Measurements from ENCODE around the gene PLXNA2. TPM values are rescaled to one million over a fixed set of nuclear protein-coding genes. Genes with fewer than 3 reads are reported as not detected.

Gene PLXNA2
- total and polyA plus RNA-seq, 2 of the 8 experiments (the other 6 are each of a cell fraction or from before 2014, with no cell fraction given): 0.33 to 1.5 TPM

DNA sequence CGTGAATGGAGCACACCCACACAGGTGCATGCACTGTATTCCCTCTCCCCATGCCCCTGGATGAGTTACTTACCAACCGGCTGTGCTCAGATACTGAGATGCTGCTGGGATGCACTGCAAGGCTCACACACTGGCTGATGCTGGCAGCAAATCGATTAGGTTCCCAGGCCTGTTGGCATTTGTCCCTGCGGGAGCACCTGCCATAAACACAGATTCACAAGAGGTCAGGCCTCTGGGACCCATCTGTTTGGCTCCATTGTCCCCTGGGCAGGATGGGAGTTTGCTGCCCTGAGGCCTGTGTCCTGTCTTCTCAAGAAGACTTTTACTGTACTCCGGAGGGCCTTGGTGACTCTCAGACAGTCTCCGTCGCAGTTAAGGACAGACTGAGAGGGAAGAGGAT lies 145.4 kb downstream of the PLXNA2 start (continued):
- TF ChIP-seq, protein P1, sequence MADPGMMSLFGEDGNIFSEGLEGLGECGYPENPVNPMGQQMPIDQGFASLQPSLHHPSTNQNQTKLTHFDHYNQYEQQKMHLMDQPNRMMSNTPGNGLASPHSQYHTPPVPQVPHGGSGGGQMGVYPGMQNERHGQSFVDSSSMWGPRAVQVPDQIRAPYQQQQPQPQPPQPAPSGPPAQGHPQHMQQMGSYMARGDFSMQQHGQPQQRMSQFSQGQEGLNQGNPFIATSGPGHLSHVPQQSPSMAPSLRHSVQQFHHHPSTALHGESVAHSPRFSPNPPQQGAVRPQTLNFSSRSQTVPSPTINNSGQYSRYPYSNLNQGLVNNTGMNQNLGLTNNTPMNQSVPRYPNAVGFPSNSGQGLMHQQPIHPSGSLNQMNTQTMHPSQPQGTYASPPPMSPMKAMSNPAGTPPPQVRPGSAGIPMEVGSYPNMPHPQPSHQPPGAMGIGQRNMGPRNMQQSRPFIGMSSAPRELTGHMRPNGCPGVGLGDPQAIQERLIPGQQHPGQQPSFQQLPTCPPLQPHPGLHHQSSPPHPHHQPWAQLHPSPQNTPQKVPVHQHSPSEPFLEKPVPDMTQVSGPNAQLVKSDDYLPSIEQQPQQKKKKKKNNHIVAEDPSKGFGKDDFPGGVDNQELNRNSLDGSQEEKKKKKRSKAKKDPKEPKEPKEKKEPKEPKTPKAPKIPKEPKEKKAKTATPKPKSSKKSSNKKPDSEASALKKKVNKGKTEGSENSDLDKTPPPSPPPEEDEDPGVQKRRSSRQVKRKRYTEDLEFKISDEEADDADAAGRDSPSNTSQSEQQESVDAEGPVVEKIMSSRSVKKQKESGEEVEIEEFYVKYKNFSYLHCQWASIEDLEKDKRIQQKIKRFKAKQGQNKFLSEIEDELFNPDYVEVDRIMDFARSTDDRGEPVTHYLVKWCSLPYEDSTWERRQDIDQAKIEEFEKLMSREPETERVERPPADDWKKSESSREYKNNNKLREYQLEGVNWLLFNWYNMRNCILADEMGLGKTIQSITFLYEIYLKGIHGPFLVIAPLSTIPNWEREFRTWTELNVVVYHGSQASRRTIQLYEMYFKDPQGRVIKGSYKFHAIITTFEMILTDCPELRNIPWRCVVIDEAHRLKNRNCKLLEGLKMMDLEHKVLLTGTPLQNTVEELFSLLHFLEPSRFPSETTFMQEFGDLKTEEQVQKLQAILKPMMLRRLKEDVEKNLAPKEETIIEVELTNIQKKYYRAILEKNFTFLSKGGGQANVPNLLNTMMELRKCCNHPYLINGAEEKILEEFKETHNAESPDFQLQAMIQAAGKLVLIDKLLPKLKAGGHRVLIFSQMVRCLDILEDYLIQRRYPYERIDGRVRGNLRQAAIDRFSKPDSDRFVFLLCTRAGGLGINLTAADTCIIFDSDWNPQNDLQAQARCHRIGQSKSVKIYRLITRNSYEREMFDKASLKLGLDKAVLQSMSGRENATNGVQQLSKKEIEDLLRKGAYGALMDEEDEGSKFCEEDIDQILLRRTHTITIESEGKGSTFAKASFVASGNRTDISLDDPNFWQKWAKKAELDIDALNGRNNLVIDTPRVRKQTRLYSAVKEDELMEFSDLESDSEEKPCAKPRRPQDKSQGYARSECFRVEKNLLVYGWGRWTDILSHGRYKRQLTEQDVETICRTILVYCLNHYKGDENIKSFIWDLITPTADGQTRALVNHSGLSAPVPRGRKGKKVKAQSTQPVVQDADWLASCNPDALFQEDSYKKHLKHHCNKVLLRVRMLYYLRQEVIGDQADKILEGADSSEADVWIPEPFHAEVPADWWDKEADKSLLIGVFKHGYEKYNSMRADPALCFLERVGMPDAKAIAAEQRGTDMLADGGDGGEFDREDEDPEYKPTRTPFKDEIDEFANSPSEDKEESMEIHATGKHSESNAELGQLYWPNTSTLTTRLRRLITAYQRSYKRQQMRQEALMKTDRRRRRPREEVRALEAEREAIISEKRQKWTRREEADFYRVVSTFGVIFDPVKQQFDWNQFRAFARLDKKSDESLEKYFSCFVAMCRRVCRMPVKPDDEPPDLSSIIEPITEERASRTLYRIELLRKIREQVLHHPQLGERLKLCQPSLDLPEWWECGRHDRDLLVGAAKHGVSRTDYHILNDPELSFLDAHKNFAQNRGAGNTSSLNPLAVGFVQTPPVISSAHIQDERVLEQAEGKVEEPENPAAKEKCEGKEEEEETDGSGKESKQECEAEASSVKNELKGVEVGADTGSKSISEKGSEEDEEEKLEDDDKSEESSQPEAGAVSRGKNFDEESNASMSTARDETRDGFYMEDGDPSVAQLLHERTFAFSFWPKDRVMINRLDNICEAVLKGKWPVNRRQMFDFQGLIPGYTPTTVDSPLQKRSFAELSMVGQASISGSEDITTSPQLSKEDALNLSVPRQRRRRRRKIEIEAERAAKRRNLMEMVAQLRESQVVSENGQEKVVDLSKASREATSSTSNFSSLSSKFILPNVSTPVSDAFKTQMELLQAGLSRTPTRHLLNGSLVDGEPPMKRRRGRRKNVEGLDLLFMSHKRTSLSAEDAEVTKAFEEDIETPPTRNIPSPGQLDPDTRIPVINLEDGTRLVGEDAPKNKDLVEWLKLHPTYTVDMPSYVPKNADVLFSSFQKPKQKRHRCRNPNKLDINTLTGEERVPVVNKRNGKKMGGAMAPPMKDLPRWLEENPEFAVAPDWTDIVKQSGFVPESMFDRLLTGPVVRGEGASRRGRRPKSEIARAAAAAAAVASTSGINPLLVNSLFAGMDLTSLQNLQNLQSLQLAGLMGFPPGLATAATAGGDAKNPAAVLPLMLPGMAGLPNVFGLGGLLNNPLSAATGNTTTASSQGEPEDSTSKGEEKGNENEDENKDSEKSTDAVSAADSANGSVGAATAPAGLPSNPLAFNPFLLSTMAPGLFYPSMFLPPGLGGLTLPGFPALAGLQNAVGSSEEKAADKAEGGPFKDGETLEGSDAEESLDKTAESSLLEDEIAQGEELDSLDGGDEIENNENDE (IDR thresholded peaks at IDR 0.05; ENCODE audit: insufficient replicate concordance, low read length): no peak
- no peak for TF ChIP-seq GABPA (IDR thresholded peaks at IDR 0.05; ENCODE audit: borderline replicate concordance, insufficient read depth, low read length)
